HG03139 (cell line): ENCODE data around the gene CHAT.

ENCODE experiments used
- ATAC-seq: cut with Tn5 transposase; IDR thresholded peaks from one replicate; pipeline ENCODE4 v1.9.1; 2021; ENCODE audit not compliant: unreplicated experiment

CHAT gene

DNA sequence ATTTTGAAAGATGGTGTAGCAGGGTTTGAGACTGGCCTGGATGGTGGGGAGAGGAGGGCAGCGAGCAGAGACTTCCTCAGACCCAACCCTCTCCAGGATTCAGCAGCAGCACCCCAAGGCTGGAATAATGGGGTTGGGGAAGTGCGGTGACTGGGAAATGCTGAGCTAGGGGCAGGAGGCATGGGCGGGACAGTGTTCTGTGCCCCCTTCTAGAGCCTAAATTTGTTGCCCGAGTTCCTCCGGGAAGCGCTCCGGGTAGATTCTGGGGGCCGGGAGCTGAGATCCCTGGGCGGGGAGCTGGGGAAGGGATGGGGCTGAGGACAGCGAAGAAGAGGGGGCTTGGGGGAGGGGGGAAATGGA, at the start of gene CHAT:
Gene CHAT (plus strand): TSS at position 156 of the 360 bp plus-strand sequence. CDS start 153 bp downstream, at position 309.
- no peak for ATAC-seq

DNA sequence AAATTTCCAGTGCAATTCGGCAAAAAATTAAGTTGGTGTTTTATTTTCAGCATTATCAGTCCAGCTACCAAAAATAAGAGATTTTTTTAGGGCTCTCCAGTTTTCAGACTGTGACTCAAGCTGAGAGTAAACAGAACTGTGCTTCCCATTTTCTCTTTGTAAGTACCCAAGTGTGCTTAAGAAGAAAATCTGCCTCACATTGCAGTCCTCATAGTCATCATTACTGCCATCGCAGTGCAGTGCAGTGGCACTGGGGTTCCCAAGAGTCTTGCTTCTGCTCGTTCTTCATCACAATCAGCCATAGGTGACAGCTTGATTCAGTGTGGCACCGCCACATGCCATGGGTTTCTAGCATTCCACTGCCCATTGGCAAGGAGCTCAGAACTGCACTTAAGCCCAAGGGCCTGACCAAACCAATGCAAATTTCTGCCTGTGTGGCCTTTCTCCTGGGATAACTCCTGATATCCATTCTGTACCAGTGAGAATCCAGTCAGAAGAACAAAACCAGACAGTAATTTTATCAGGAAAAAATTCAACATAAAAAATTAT, 49.3 kb upstream of the CHAT start:
- ATAC-seq: no peak

DNA sequence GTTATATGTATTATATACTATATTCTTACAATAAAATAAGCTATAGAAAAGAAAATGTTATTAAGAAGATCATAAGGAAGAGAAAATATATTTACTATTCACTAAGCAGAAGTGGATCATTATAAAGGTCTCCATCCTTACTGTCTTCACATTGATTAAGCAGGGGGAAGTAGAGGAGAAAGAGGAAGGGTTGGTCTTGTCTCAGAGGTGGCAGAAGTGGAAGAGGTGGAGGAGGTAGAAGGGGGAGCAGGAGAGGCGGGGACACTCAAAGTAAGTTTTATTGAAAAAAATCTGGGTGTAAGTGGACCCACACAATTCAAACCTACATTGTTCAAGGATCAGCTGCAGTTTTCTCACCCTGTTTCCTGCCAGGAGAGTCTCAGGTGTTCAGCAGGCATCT, 46.0 kb upstream of the CHAT start:
- no peak for ATAC-seq

DNA sequence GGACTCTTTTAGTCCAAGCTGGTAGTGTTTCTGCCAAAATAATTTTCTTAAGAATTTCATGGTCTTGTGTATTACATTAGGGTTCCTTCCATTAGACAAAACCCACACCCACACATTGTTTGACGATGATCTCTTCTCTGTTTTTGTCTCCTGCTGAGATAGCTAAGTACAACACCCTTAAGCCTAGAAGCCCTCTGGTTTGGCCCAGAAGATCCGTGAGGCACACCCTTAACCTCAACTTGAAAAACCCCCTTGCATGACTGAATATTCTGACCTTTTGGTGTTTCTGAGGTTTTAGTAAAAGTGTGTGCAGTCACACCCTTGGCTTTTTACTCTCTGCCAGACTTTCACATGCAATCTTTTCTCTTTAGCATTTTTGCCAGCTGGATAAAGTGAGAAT, 45.6 kb upstream of the CHAT start:
- no peak for ATAC-seq

DNA sequence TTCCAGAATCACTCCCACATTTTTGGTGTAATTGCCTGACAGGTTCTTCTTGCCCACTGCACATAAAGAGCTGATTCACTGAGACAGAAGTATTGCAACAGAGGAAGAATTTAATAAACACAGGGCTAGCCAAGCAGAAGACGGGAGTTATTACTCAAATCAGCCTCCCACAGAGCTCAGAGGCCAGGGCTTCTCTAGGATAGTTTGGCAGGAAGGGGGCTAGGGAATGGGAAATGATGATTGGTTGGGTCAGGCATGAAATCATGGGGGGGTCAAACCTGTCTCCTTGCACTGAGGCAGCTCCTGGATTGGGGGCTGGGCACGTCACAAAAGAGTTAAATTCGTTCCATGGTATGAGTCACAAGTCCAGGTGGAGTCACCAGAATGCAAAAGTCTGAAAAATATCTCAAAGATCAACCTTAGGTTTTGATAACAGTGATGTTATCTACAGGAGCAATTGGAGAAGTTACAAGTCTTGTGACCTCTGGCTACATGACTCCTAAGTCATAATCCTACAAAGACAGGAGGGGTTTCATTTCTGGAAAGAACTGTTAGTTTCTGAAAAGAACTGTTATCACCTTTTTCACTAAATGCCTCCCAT, 44.7 kb upstream of the CHAT start:
- ATAC-seq: no peak

DNA sequence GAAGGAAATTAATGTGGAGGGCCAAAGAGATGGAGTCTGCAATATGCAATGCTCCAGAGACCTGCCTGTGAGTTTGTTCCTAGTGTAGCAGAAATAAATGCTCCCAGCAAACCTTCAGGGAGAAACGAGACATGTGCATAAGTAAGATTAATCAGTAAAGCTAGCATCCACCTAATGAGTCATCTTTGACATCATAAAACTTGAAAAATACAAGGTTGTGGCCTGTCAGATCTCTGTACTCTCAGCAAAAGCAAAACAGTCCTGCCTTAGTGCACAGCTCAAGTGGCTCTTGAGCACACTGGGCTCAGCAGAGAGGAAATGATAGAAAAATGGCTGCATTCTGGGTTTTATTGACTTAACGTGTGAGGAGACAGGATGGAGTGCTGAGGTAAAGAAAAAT, 42.4 kb upstream of the CHAT start:
- ATAC-seq: no peak

DNA sequence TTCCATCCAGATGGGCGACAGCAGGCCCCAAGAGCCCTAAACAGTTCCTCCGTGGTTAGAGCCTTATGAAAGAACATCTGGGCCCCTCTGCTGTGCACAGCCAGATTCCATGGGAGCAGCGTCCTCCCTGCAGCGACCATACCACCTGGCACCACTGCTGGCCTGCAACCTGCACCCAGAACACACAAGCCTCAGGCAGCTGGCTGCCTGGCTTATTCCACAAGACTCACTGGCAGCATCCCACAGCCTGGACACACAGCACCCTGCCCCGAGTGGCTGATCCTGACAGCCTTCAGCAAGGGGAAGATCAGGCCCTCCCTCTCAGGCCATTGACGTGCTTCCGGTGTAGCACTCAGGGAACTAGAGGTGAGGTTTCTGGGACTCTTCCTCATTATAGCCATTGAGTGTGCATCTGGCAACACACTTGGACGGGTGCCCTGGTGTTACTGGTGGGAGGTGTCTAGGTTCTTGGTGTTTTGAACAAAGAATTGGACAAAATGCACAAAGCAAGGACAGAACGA, 41.2 kb upstream of the CHAT start:
- no peak for ATAC-seq

DNA sequence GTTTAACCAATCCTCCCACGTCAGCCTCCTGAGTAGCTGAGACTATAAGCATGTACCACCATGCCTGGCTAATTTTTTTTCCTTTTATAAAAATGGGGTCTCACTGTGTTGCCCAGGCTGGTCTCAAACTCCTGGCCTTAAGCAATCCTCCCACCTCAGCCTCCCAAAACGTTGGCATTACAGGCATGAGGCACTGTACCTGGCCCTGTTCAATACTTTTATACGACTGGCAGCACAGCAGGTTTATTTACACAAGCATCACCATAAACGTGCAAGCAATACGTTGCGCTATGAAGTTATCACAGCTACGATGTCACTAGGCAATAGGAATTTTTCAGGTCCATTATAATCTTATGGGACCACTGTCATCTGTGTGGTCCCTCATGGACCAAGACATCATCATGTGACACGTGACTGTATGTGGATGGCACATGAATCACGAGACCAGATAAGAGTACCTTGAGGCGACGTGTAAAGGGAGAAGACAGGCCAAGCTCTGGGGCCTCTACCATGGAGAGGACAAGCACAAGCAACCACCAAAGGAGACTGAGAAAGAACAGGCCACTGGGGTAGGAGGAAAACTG, 38.3 kb upstream of the CHAT start:
- no peak for ATAC-seq

DNA sequence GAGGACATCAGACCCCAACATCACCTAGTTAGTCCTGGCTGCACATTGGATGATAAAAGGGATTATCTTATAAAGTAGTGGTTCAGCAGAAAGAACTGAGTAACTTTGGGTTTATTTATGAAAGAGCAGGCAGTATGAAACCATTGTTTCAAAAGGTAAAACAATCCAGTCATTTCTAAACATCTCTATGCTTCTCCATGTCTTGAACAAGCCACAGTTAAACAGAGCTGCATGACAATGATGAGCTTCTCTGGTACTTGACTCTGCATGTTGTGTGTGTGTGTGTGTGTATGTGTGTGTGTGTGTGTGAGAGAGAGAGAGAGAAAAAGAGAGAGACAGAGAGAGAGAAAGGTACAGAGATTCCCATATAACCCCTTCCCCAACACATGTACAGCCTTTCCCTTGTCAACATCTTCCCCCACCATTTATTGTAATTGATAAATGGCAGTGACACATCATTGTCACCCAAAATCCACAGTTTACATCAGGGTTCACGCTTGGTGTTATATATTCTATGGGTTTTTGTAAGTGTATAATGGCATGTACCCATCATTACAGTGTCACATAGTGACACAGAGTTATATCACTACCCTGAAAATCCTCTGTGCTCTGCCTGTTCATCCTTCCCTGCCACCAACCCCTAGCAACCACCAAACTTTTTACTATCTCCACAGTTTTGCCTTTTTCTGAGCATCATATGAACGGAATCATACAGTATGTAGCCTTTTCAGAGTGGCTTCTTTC, 36.5 kb upstream of the CHAT start:
- ATAC-seq: no peak

DNA sequence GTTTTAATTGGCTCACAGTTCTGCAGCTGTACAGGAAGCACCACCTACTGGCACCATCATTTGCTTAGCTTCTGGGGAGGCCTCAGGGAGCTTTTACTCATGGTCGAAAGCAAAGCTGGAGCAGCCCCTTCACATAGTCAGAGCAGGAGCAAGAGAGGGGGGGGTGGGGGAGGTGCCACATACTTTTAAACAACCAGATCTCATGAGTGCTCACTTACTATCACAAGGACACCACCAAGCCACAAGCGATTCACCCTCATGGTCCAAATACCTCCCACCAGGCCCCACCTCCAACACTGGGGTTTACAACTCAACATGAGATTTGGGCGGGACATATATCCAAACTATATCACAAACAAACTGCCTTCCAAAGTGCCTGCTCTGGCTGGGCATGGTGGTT, 35.4 kb upstream of the CHAT start:
- ATAC-seq: no peak

DNA sequence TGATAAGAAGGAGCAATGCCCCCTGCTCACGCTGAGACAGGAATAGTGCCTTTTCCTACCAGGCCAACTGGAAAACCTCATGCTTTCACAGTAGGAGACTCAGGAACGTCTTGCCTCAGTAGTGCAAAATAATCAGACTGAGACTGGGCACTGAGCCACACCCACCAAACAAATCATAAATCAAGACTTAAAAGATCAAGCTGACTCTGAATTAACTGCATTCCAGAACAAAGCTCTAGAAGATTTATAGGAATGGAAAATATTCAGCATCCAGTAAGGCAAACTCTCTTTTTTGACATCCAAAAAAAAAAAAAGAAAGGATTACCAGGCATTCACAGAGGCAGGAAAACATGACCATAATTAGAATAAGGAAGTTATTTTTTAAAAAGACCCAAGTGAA, 34.2 kb upstream of the CHAT start:
- ATAC-seq: no peak

DNA sequence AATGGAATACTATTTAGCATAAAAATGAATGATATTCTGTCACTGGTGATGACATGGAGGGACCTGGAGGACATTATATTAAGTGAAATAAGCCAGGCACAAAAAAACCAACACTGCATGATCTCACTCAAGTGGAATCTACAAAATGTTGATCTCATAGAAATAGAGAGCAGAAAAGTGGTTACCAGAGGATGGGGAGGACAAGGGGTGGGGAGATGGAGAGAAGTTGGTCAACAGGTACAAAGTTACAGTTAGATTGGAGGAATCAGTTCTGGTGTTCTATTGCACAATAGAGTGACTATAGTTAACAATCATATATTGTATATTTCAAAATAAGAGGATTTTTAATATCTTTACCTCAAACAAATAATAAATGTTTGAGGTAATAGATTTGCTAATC, 28.4 kb upstream of the CHAT start:
- no peak for ATAC-seq

DNA sequence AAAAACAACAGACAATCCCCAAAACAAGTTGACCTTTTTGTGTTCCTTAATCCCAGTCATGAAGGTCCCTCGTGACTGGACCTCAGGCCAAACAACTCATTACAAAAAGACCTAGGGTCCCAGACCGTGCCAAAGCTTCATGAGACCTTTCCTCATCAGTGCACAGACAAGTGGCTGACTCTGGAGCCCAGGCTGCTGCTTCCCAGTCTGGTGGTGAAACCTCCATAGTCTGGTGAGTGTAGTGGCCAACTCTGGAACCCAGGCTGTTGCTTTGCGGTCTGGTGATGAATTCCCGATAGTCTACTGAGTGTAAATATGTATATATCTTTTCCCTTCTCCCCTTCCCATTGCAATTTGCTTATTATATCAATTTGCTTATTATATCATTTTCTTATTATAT, 25.9 kb upstream of the CHAT start:
- no peak for ATAC-seq

DNA sequence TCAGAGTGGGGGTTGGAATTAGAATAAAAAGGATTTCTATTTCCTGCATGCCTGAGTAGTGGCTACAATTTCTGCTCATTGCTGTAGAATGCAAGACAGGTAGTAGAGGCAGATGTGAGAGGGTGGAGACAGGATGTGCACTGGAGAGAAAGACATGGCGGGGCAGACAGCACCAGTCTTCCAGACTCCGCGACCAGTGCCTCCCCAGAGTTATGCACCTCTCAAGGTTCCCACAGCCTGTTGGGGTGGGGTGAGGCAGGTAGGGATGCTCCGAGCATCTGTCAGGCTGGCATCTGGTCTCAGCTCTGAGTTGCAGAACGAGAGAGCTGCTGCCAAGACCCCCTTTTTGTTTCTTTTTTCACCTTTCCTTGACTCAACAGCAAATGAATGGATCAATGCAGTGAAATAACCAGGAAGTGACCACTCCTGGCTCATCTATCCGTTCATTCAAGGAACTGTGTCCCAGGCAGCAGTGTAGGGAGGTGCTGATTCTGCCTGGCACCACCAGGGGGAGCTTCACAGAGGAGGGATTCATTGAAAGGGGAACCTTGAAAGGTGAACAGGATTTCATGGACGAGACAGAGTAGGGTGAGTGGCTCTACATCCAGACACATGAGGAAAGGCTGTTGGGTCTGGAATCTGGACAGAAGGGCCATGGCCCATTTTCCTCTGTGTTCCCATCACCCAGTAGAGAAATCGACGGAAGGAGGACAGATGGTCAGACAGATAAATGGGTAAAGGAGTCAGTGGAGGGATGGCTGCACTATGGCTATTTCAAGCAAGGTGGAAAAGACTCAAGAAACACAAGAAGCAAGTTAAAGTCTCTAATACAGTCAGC, 20.9 kb upstream of the CHAT start:
- no peak for ATAC-seq

DNA sequence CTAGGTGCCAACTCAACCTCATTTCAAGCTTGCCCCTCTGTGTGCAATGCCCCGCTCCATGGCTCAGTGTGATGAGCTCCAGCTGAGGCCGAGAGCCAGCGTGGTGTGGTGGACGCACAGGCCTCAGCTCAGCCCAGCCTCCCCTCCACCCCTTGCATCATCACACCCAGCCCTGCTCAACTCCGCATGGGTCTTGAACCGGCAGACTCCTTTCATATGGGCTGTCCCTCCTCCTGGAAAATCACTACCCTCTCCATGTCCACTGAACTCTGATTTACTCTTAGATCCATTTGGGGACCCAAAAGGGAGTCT, 20.3 kb upstream of the CHAT start:
- no peak for ATAC-seq

DNA sequence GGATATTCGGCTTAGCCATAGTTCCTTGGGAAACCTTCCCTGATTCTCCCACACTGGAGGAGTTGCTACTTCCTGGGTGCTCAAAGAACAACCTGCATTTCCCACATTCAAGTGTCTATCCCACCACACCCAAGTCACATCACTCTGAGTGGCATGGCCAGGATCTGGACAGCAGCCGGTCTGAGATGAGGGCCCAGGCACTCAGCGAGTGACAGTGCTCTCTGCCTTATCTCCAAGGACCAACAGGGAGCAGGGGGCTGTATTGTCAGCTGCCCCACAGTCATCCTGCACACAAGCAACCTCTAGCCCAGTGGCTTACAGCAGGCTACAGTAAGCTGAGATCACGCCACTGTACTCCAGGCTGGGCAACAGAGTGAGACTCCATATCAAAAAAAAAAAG, 19.8 kb upstream of the CHAT start:
- ATAC-seq: no peak

DNA sequence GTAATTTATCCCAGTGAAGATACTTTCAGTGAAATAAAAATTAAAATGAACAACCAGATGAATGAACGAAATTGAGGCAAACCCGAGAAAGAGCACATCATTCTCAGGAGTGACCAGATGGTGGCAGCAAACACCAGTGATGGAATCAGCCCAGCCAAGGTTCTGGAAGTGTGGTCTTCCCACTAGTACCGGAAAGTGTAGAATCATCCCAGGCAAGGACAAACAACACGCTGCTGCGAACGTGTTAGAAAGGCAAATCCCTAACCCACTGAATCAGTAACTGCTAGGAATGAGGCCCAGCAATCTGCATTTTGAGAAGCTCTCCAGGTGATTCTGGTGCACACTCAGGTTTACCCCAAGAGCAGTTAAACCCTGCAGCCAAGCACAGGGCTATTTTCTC, 19.2 kb upstream of the CHAT start:
- no peak for ATAC-seq

DNA sequence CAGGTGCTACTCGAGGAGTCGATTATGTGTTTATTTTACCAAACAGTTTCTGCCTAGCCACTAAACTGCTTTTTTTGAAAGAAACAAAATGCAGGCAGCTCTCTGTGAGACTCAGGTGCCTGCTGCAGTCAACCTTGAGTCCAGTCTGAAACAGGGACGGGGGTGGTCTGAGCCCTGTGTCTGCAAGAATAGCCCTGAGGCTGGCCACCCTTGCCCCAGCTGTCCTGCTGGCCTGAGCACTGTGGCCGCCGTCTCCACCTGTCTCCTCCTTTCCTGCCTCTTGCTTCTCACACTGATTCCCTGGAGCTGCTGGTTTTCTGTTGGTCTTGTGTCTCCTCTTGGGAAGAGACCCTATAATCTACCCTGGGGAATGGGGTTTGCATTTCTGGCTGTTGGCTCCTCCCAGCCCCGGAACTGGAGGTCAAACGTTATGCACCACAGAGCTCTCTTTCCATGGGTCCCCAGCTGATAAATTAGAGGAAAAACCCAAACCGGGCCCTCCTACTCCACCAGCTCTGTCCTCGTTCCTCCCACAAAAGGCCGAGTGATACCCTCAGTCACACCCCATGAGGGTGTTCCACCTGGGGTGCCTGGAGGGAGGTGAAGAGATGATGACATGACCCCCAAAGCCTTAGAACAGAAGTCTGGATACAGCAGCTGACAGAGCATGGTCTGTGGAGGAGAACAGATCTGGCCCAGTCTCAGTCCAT, 18.7 kb upstream of the CHAT start:
- ATAC-seq: no peak

DNA sequence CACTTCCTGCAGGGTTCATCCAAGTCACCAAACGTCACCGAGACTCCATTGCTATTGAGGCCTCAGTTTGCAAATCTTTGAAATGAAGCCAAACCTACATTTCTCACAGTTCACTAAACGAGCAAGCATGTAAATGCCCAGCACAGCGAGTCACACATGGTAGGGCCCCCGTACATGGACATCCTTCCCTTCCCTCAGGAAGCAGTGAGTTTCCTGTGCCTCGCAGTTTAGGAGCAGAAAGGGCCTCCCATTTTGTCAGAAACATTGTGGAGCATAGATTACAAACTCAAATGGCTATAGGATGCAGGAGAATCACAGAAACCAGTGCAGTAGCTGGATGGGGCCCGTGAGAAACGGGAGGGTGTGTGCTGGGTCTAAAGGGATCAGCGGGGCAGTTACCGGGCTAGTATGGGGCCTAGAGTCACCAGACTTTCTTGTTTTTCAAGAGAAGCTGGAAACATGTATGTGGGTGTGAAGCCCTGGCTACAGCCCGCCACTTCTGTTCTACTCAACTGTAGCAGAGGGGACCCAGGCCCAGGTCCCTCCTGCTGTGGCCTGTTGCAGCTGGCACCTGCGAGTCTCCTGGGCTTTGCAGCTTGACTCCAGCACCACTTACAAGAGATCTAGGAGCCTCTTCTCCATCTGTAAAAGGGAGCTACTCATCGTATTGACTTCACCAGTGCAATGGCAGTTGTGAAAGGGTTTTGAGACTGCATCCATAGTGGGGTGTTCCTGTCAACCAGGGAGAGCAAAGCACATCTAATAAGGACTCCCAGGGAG, 17.9 kb upstream of the CHAT start:
- no peak for ATAC-seq

DNA sequence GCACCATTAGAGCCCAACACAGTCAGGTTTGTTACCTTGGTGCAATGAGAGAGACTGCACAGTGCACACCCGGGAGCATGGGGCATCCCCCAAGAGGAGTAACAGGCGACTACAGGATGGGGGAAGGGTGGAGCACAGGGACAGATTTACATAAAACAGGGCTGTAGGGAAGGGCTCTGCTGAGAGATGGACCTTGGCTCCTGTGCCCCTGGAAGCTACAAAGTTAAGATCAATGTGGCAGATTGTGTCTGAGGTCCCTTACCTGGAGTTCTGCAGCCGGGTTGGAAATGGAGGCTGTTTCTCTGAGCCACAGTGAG, 17.4 kb upstream of the CHAT start:
- ATAC-seq: no peak
